Upper lobe of left lung (tissue), 4 donors: ENCODE results near the gene DYRK1B.

ENCODE experiments used
- CTCF ChIP-seq, 6 experiments: fragments of 450-650 bp in 4 of 6; fragments of 200-600 bp in 2 of 6; sonication (generic) in 2 of 6; IDR thresholded peaks; one replicate each; pipeline ENCODE4 v1.5.1; 2016 to 2019; ENCODE audit warnings: antibody characterized with exemption in 6 of 6
- POLR2A ChIP-seq, 4 donors: fragments of 450-650 bp; IDR thresholded peaks; one replicate each; pipeline ENCODE4 v1.5.1; 2016 to 2017; ENCODE audit warnings: antibody characterized with exemption in 4 of 4, mild to moderate bottlenecking in 2 of 4

DNA sequence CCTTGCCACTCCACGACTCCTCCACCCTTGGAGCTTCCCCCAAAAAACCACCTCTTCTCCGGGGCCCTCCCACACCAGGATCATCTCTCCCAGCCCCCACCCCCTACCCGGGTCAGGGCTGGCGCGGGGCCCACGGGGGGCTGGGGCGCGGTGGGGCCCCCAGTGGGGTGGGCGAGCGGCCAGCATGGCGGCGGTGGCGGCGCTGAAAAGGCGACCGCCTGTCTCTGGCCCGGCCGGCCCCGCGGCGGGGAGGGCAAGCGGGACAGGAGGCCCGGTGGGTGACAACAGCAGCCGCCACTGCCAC lies 850 bp downstream of the DYRK1B start:
- TF ChIP-seq CTCF (IDR thresholded peaks at IDR 0.05): no peak
- TF ChIP-seq POLR2A (IDR thresholded peaks at IDR 0.05): no peak
